ENCODE results near the gene SPDYC.
A peak's percentile ranks its signal among the peaks of the same experiment; 100 is the strongest.
"Not testable (repeated sequence)": the region's sequence is repeated elsewhere in the genome, so short reads cannot be mapped to it uniquely, and the experiment has no call there.

The SPDYC gene

GRCh38 chr11:65131417-65131776, 38.6 kb upstream of the SPDYC start:
- H3K36me3 Mint-ChIP-seq = peaks cover 60% of the 10 kb centered on the region
- peak overlapping the region; percentile 98 for H3K27ac Mint-ChIP-seq
- ATAC-seq = no peak
- no peaks in the 10 kb centered on the region for H3K27me3 Mint-ChIP-seq
- peaks cover 85% of the 10 kb centered on the region for H3K4me1 Mint-ChIP-seq
- H3K4me3 Mint-ChIP-seq = peak overlapping the region; percentile 94
- no peaks in the 10 kb centered on the region for H3K9me3 Mint-ChIP-seq

GRCh38 chr11:65131895-65132237, 38.2 kb upstream of the SPDYC start:
- Mint-ChIP-seq H3K27ac (peak overlapping the region; percentile 98), H3K36me3 (peaks cover 58% of the 10 kb centered on the region), H3K4me1 (peaks cover 85% of the 10 kb centered on the region), H3K27me3 (no peaks in the 10 kb centered on the region), H3K4me3 (peak overlapping the region; percentile 94), H3K9me3 (no peaks in the 10 kb centered on the region)
- ATAC-seq = no peak

- H3K4me1 Mint-ChIP-seq = peaks cover 84% of the 10 kb centered on the region
- peak overlapping the region; percentile 94 for H3K4me3 Mint-ChIP-seq
- ATAC-seq = peak; percentile 80
- H3K36me3 Mint-ChIP-seq = peaks cover 53% of the 10 kb centered on the region
- H3K27me3 Mint-ChIP-seq = no peaks in the 10 kb centered on the region
- H3K27ac Mint-ChIP-seq = peak overlapping the region; percentile 98
- no peaks in the 10 kb centered on the region for H3K9me3 Mint-ChIP-seq
Measured at GRCh38 chr11:65132238-65132987, 37.6 kb upstream of the SPDYC start.

DNA sequence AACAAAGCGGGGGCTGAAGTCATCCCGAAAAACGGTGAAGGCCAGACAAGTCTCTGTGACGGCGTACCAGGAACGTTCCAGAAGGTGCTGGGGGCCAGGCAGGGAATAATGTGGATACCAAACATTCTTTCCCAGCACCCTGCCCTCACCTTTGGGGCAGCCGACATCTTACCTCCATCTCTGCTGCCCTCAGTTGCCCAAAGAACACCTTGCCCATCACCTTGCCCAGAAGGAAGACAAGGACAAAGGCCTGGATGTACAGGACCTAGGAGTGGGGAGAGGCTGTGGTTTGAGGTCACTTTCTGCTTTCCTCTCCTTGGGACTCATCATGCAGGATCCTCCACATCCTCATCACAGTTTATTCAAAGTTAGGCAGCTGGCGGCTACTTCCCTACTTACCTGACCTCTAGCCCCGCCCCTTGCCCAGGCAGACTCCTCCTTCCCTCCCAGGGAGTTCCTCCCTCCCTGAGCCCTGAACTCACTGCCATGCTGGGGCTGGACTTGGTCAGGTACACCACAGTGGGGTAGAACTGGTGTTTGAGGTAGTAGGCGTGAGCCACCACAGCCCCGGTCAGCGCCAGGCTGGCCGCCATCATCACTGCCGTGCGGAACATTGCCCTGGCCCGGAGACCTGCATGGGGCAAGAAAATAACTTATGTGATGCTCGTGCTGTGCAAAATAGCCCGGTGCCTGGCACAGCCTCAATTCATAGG, 36.9 kb upstream of the SPDYC start:
- ATAC-seq = peak; percentile 57
- H3K36me3 Mint-ChIP-seq = peaks cover 48% of the 10 kb centered on the region
- H3K27ac Mint-ChIP-seq = peak overlapping the region; percentile 98
- peak overlapping the region; percentile 94 for H3K4me3 Mint-ChIP-seq
- H3K4me1 Mint-ChIP-seq = peaks cover 81% of the 10 kb centered on the region
- H3K27me3 Mint-ChIP-seq = no peaks in the 10 kb centered on the region
- H3K9me3 Mint-ChIP-seq = no peaks in the 10 kb centered on the region

DNA sequence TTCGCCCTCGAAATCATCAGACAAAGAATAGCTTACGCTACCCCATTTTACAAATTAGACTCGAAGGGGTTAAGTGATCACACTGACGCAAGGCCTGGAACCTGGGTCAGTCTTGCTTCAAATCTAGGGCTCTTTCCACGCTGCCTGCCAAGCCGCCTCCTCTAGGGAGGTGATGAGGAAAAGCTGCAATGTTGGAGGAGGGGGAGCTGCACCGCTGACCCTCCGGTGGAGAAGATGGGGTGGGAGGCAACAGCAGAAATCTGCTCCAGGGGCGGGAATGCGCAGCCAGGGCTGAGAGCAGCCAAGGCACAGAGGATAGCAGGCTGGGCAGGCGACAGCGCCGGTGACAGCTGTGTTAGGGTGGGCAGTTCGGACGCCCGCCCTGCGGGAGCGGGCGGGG, 36.3 kb upstream of the SPDYC start:
- Mint-ChIP-seq H3K4me3 (peak overlapping the region; percentile 94), H3K27me3 (no peaks in the 10 kb centered on the region), H3K27ac (peak overlapping the region; percentile 98), H3K9me3 (no peaks in the 10 kb centered on the region), H3K4me1 (peaks cover 75% of the 10 kb centered on the region), H3K36me3 (peaks cover 43% of the 10 kb centered on the region)
- no peak for ATAC-seq

- Mint-ChIP-seq H3K36me3 (peaks cover 38% of the 10 kb centered on the region), H3K4me1 (peaks cover 70% of the 10 kb centered on the region), H3K4me3 (peak within 1 kb of the TSS; percentile 94), H3K27me3 (no peaks in the 10 kb centered on the region), H3K9me3 (no peaks in the 10 kb centered on the region), H3K27ac (peak within 1 kb of the TSS; percentile 98)
- peak; percentile 84 for ATAC-seq
Measured at GRCh38 chr11:65134240-65134951, 35.6 kb upstream of the SPDYC start, which contains the start of gene SYVN1. Gene SYVN1 (minus strand): TSS chr11:65134519. CDS start chr11:65133601, 918 bp downstream.

DNA sequence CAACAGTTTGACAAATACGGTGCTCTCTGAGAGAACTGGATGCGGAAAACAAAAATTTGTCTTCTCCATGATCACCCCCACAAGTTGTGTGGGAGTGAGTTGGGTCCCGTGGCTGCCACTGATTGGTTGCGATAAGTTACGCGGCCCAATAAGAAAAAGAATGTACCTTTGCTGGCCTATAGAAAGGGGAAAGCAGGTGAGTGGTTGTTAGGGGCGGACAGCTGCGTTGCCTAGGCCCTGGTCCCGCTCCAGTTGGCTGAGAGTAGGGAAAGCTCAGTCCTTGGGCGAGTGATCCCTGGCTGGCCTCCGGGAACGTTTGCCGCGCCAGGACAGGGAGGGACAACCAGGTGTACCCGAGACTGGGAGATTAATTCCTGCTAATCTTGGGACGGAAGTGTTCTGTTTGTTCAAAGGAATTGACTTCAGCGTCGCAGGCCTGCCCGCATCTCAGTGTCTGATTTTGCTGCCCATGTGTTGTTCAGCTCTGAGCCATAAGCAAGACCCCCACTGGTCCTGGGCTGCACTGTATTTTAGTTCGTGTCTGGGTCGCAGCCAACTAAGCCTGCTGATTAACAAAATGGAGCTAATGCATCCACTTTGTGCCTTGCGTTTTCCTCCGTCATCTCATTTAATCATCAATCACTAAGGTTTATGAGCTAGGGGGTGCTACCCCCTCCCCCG, 34.9 kb upstream of the SPDYC start:
- Mint-ChIP-seq H3K4me3 (peak overlapping the region; percentile 94), H3K27me3 (no peaks in the 10 kb centered on the region), H3K27ac (peak overlapping the region; percentile 98), H3K4me1 (peaks cover 63% of the 10 kb centered on the region), H3K36me3 (peaks cover 31% of the 10 kb centered on the region), H3K9me3 (no peaks in the 10 kb centered on the region)
- peak; percentile 88 for ATAC-seq

GRCh38 chr11:65135633-65136145, 34.3 kb upstream of the SPDYC start:
- H3K36me3 Mint-ChIP-seq = peaks cover 25% of the 10 kb centered on the region
- peak overlapping the region; percentile 98 for H3K27ac Mint-ChIP-seq
- peak overlapping the region; percentile 94 for H3K4me3 Mint-ChIP-seq
- peaks cover 57% of the 10 kb centered on the region for H3K4me1 Mint-ChIP-seq
- no peaks in the 10 kb centered on the region for H3K27me3 Mint-ChIP-seq
- ATAC-seq = no peak
- no peaks in the 10 kb centered on the region for H3K9me3 Mint-ChIP-seq

GRCh38 chr11:65136515-65137096, 33.4 kb upstream of the SPDYC start:
- H3K27me3 Mint-ChIP-seq = no peaks in the 10 kb centered on the region
- peak overlapping the region; percentile 98 for H3K27ac Mint-ChIP-seq
- peaks cover 19% of the 10 kb centered on the region for H3K36me3 Mint-ChIP-seq
- H3K9me3 Mint-ChIP-seq = no peaks in the 10 kb centered on the region
- H3K4me1 Mint-ChIP-seq = peaks cover 49% of the 10 kb centered on the region
- no peak for ATAC-seq
- no peak overlapping the region for H3K4me3 Mint-ChIP-seq

- ATAC-seq = no peak
- Mint-ChIP-seq H3K4me1 (peaks cover 30% of the 10 kb centered on the region), H3K36me3 (peaks cover 4% of the 10 kb centered on the region), H3K27me3 (no peaks in the 10 kb centered on the region), H3K4me3 (no peak overlapping the region), H3K27ac (no peak overlapping the region), H3K9me3 (no peaks in the 10 kb centered on the region)
Measured at GRCh38 chr11:65141896-65142494, 28.0 kb upstream of the SPDYC start.

- Mint-ChIP-seq H3K36me3 (no peaks in the 10 kb centered on the region), H3K9me3 (no peaks in the 10 kb centered on the region), H3K4me3 (no peak overlapping the region), H3K27ac (no peak overlapping the region), H3K27me3 (no peaks in the 10 kb centered on the region), H3K4me1 (peaks cover 35% of the 10 kb centered on the region)
- no peak for ATAC-seq
Measured at GRCh38 chr11:65147352-65148075, 22.5 kb upstream of the SPDYC start.

- Mint-ChIP-seq H3K36me3 (no peaks in the 10 kb centered on the region), H3K4me1 (peaks cover 39% of the 10 kb centered on the region), H3K27ac (no peak overlapping the region), H3K4me3 (no peak overlapping the region), H3K9me3 (no peaks in the 10 kb centered on the region), H3K27me3 (no peaks in the 10 kb centered on the region)
- no peak for ATAC-seq
Measured at GRCh38 chr11:65148657-65149056, 21.4 kb upstream of the SPDYC start.

GRCh38 chr11:65150131-65150508, 19.9 kb upstream of the SPDYC start:
- not testable (repeated sequence) for H3K4me3 Mint-ChIP-seq, H3K27ac Mint-ChIP-seq, H3K9me3 Mint-ChIP-seq, H3K27me3 Mint-ChIP-seq, H3K36me3 Mint-ChIP-seq, ATAC-seq
- H3K4me1 Mint-ChIP-seq = peaks cover 39% of the 10 kb centered on the region
